ENCODE measurements around the gene ITGB4. TPM values are rescaled to one million over a fixed set of nuclear protein-coding genes. Genes with fewer than 3 reads are reported as not detected.

The ITGB4 gene
- total and polyA plus RNA-seq, 2 of the 13 experiments (the other 11 are each of a cell fraction or from before 2014, with no cell fraction given) = 6.9 to 14.5 TPM

DNA sequence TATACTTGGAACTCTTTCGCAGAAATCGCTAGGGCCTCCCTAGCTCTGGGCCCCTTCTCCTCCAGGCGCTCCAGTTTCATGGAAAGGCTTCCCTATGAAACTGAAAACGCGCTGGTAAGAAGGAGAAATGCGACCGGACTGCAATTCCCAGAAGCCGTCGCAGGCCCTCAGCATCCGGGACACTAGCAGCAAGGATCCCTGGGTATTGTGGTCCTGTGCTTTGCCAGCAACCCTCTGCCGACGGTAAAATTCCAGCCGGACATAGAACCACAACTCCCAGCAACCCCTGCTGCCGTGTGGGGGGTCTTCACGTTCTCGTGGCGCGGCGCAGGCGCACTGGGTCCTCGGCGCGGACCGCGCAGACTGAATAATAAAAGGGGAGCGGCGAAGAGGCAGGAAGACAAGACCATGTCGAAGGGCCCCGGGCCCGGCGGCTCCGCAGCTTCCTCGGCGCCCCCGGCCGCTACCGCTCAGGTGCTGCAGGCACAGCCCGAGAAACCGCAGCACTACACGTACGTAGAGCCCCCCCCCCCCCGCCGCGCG is 63.3 kb downstream of the ITGB4 start, which contains the start of gene UNK (continued):
- TF ChIP-seq, protein P1, sequence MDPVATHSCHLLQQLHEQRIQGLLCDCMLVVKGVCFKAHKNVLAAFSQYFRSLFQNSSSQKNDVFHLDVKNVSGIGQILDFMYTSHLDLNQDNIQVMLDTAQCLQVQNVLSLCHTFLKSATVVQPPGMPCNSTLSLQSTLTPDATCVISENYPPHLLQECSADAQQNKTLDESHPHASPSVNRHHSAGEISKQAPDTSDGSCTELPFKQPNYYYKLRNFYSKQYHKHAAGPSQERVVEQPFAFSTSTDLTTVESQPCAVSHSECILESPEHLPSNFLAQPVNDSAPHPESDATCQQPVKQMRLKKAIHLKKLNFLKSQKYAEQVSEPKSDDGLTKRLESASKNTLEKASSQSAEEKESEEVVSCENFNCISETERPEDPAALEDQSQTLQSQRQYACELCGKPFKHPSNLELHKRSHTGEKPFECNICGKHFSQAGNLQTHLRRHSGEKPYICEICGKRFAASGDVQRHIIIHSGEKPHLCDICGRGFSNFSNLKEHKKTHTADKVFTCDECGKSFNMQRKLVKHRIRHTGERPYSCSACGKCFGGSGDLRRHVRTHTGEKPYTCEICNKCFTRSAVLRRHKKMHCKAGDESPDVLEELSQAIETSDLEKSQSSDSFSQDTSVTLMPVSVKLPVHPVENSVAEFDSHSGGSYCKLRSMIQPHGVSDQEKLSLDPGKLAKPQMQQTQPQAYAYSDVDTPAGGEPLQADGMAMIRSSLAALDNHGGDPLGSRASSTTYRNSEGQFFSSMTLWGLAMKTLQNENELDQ (CRISPR knock-in tag; IDR thresholded peaks at IDR 0.05; ENCODE audit: borderline replicate concordance) = no peak
- TF ChIP-seq GZF1 (CRISPR knock-in tag; IDR thresholded peaks at IDR 0.05) (peak; percentile 15; the same call in 1 of the 2 replicates), ZFX (CRISPR knock-in tag; IDR thresholded peaks at IDR 0.05; ENCODE audit: low read depth) (peak; percentile 3; the same call in 1 of the 2 replicates), EED (CRISPR knock-in tag; IDR thresholded peaks at IDR 0.05) (peak; percentile 13; the same call in 1 of the 2 replicates), ATF7-NPFF (CRISPR knock-in tag; IDR thresholded peaks at IDR 0.05; ENCODE audit: low read depth) (peak; percentile 83), ZNF296 (CRISPR knock-in tag; conservative IDR thresholded peaks at IDR 0.05) (no peak), PHB2 (IDR thresholded peaks at IDR 0.05; ENCODE audit: partially characterized antibody) (no peak), AGO1 (IDR thresholded peaks at IDR 0.05; ENCODE audit: low read depth, low read length, poor library complexity, severe bottlenecking) (peak; percentile 65), KAT2B (IDR thresholded peaks at IDR 0.05; ENCODE audit: borderline replicate concordance, low read depth, low read length) (no peak), GFI1 (CRISPR knock-in tag; IDR thresholded peaks at IDR 0.05; ENCODE audit: borderline replicate concordance) (no peak), ZNF747 (CRISPR knock-in tag; IDR thresholded peaks at IDR 0.05; ENCODE audit: borderline replicate concordance) (no peak; the same call in 1 of the 2 replicates), ZNF264 (CRISPR knock-in tag; IDR thresholded peaks at IDR 0.05) (no peak), CBX5 (CRISPR knock-in tag; IDR thresholded peaks at IDR 0.05; ENCODE audit: borderline replicate concordance) (no peak), MTF2 (CRISPR knock-in tag; IDR thresholded peaks at IDR 0.05; ENCODE audit: borderline replicate concordance) (no peak), ZNF367 (CRISPR knock-in tag; IDR thresholded peaks at IDR 0.05; ENCODE audit: borderline replicate concordance) (no peak), ZNF552 (CRISPR knock-in tag; IDR thresholded peaks at IDR 0.05; ENCODE audit: borderline replicate concordance) (no peak), REPIN1 (CRISPR knock-in tag; IDR thresholded peaks at IDR 0.05; ENCODE audit: borderline replicate concordance, low read depth) (peak; percentile 76; the same call in 1 of the 2 replicates), GLI4 (CRISPR knock-in tag; IDR thresholded peaks at IDR 0.05; ENCODE audit: borderline replicate concordance) (no peak), HNRNPUL1 (IDR thresholded peaks at IDR 0.05; ENCODE audit: low read depth, low read length) (no peak), ZNF3 (CRISPR knock-in tag; IDR thresholded peaks at IDR 0.05) (no peak), ZNF780A (CRISPR knock-in tag; IDR thresholded peaks at IDR 0.05) (no peak)
- TF ChIP-seq, protein P2, sequence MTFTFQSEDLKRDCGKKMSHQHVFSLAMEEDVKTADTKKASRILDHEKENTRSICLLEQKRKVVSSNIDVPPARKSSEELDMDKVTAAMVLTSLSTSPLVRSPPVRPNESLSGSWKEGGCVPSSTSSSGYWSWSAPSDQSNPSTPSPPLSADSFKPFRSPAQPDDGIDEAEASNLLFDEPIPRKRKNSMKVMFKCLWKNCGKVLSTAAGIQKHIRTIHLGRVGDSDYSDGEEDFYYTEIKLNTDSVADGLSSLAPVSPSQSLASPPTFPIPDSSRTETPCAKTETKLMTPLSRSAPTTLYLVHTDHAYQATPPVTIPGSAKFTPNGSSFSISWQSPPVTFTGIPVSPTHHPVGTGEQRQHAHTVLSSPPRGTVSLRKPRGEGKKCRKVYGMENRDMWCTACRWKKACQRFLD (CRISPR knock-in tag; IDR thresholded peaks at IDR 0.05; ENCODE audit: borderline replicate concordance) = no peak
- TF ChIP-seq, protein P3, sequence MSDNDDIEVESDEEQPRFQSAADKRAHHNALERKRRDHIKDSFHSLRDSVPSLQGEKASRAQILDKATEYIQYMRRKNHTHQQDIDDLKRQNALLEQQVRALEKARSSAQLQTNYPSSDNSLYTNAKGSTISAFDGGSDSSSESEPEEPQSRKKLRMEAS (IDR thresholded peaks at IDR 0.05) = no peak
- TF ChIP-seq, protein P4, sequence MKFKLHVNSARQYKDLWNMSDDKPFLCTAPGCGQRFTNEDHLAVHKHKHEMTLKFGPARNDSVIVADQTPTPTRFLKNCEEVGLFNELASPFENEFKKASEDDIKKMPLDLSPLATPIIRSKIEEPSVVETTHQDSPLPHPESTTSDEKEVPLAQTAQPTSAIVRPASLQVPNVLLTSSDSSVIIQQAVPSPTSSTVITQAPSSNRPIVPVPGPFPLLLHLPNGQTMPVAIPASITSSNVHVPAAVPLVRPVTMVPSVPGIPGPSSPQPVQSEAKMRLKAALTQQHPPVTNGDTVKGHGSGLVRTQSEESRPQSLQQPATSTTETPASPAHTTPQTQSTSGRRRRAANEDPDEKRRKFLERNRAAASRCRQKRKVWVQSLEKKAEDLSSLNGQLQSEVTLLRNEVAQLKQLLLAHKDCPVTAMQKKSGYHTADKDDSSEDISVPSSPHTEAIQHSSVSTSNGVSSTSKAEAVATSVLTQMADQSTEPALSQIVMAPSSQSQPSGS (CRISPR knock-in tag; IDR thresholded peaks at IDR 0.05) = no peak; the same call in none of the 2 replicates
